PFSK-1 (cell line): ENCODE results near the gene ARFGAP2.

Experiments
- FOXP2 ChIP-seq: optimal IDR thresholded peaks from 2 replicates; pipeline ENCODE3; 2011; ENCODE audit warnings: borderline replicate concordance, control low read depth, inconsistent platforms; ENCODE audit not compliant: insufficient read depth; ENCODE audit errors: extremely low read length, extremely low read depth
- POLR2AphosphoS5 ChIP-seq: IDR thresholded peaks from 2 replicates; pipeline ENCODE4 v1.6.1; 2012; ENCODE audit warnings: low read depth, mild to moderate bottlenecking, control low read depth, low read length, moderate library complexity
- REST ChIP-seq, 2 experiments: IDR thresholded peaks; 2 replicates each; pipeline versions ENCODE4 v1.6.1 to v1.8.0; 2011 to 2012; ENCODE audit warnings: low read depth in 2 of 2, low read length in 2 of 2, control low read depth in 1 of 2, inconsistent platforms in 1 of 2, mild to moderate bottlenecking in 1 of 2, moderate library complexity in 1 of 2; ENCODE audit not compliant: insufficient read depth in 1 of 2
- SIN3A ChIP-seq: IDR thresholded peaks from 2 replicates; pipeline ENCODE4 v1.6.1; 2012; ENCODE audit warnings: mild to moderate bottlenecking, low read length, moderate library complexity, borderline replicate concordance; ENCODE audit not compliant: insufficient read depth
- TAF1 ChIP-seq: IDR thresholded peaks from 2 replicates; pipeline ENCODE4 v1.6.1; 2012; ENCODE audit warnings: low read length, control low read depth, borderline replicate concordance; ENCODE audit not compliant: insufficient read depth

- TF ChIP-seq POLR2AphosphoS5, result no peak
- no peak for TF ChIP-seq SIN3A
- TF ChIP-seq REST (IDR thresholded peaks at IDR 0.05; ENCODE audit: insufficient read depth in 1 of 2, low read depth in 2 of 2, low read length in 2 of 2), result no peak
- no peak for TF ChIP-seq TAF1
- TF ChIP-seq FOXP2, result no peak
Observed at GRCh38 chr11:47178316-47178715, 1.6 kb upstream of the ARFGAP2 start.
